Omental fat pad (tissue), 4 donors: ENCODE results near the gene UBE2J2. TPM values are rescaled to one million over a fixed set of nuclear protein-coding genes. Genes with fewer than 3 reads are reported as not detected.

Source experiments
- ATAC-seq: fragments of 150-250 bp; one replicate; pipeline ENCODE4 v1.9.1; 2016; ENCODE audit warnings: mild to moderate bottlenecking, moderate library complexity; ENCODE audit not compliant: low FRiP score
- DNase-seq: peaks from one replicate; pipeline ENCODE4 v3.0.0-alpha.2; 2019; ENCODE audit warnings: low spot score
- CTCF ChIP-seq, 3 donors: fragments of 450-650 bp; IDR thresholded peaks; one replicate each; pipeline ENCODE4 v1.5.1; 2016 to 2017; ENCODE audit warnings: antibody characterized with exemption in 3 of 3, mild to moderate bottlenecking in 3 of 3, moderate library complexity in 2 of 3
- total RNA-seq, 4 donors: library from RNA; depleted of rRNA; stranded (reverse); fragments of >200 nt; gene quantifications; one replicate each; pipeline ENCODE4 v1.1.0, GENCODE V29; 2016

The UBE2J2 gene
- total RNA-seq, 4 donors from 2014 or later = 30.4 to 50.3 (median 42.9) TPM

GRCh38 chr1:1223891-1224290 lies 49.8 kb downstream of the UBE2J2 start:
- ATAC-seq (no peak), DNase-seq (no peak)
- TF ChIP-seq CTCF (IDR thresholded peaks at IDR 0.05) = no peak

DNA sequence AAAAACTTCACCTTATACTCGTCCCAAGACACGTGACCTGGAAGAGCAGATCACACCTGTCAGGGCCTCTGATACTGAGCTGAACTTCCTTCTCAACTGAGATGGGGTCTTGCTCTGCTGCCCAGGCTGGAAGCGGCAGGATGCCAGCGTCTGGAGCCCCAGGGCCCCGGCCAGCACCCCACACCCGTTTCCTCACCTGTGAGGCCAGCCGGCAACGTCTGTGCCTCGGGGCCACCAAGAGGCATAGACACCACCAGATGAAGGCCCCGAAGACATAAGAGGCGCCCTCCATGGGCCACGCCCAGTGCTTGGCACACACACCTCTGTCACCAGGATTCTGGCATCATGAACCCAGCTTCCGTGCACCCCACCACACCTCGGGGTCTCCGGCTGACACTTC lies 50.3 kb downstream of the UBE2J2 start:
- ATAC-seq = no peak
- TF ChIP-seq CTCF (IDR thresholded peaks at IDR 0.05) = no peak
- no peak for DNase-seq

GRCh38 chr1:1222575-1223225 lies 51.0 kb downstream of the UBE2J2 start:
- DNase-seq (no peak), ATAC-seq (no peak)
- TF ChIP-seq CTCF (IDR thresholded peaks at IDR 0.05) = no peak

- no peak for ATAC-seq
- no peak for TF ChIP-seq CTCF (IDR thresholded peaks at IDR 0.05)
- no peak for DNase-seq
Measured at GRCh38 chr1:1221887-1222574, 51.6 kb downstream of the UBE2J2 start.

- no peak for TF ChIP-seq CTCF (IDR thresholded peaks at IDR 0.05)
- ATAC-seq = no peak
- no peak for DNase-seq
Measured at GRCh38 chr1:1220197-1220596, 53.5 kb downstream of the UBE2J2 start.

- ATAC-seq = no peak
Measured at GRCh38 chr1:1219341-1219740, 54.3 kb downstream of the UBE2J2 start.

More at GRCh38 chr1:1219341-1219740, 54.3 kb downstream of the UBE2J2 start:
- no peak for DNase-seq
- no peak for TF ChIP-seq CTCF (IDR thresholded peaks at IDR 0.05)
